SK-N-SH treated with all-trans-retinoic acid at 6 μM for 48 hours (cell line): ENCODE measurements around the gene MUC20.
"Not testable (repeated sequence)": the region's sequence is repeated elsewhere in the genome, so short reads cannot be mapped to it uniquely, and the experiment has no call there.

Experiments used
- ARNTL ChIP-seq: fragments of 450-650 bp; formaldehyde crosslinking; IDR thresholded peaks from 2 replicates; pipeline ENCODE4 v1.5.0; 2020; ENCODE audit warnings: low read depth, mild to moderate bottlenecking, moderate library complexity, borderline replicate concordance
- ESRRG ChIP-seq: fragments of 250-450 bp; sonication (Bioruptor Pico); IDR thresholded peaks from 2 replicates; pipeline ENCODE4 v1.6.1; 2021; ENCODE audit warnings: mild to moderate bottlenecking
- ISL1 ChIP-seq: fragments of 250-450 bp; sonication (Bioruptor Pico); IDR thresholded peaks from 2 replicates; pipeline ENCODE4 v2.1.2; 2022; ENCODE audit warnings: mild to moderate bottlenecking, moderate library complexity
- PPARA ChIP-seq: fragments of 250-450 bp; sonication (Bioruptor Pico); IDR thresholded peaks from 2 replicates; pipeline ENCODE4 v1.5.0; 2020; ENCODE audit warnings: mild to moderate bottlenecking, borderline replicate concordance
- RARB ChIP-seq: fragments of 250-450 bp; sonication (Bioruptor Pico); IDR thresholded peaks from 2 replicates; pipeline ENCODE4 v1.8.0; 2021; ENCODE audit warnings: mild to moderate bottlenecking, moderate library complexity
- TOX ChIP-seq: fragments of 250-450 bp; sonication (Bioruptor Pico); IDR thresholded peaks from 2 replicates; pipeline ENCODE4 v1.8.0; 2021; ENCODE audit warnings: mild to moderate bottlenecking, moderate library complexity, borderline replicate concordance
- ZFP30 ChIP-seq: fragments of 450-650 bp; formaldehyde crosslinking; IDR thresholded peaks from 2 replicates; pipeline ENCODE4 v1.5.0; 2022; ENCODE audit warnings: mild to moderate bottlenecking, moderate library complexity
- ZNF70 ChIP-seq: fragments of 450-650 bp; formaldehyde crosslinking; IDR thresholded peaks from 2 replicates; pipeline ENCODE4 v1.5.0; 2020; ENCODE audit warnings: mild to moderate bottlenecking, moderate library complexity
- ZNF8 ChIP-seq: fragments of 450-650 bp; formaldehyde crosslinking; IDR thresholded peaks from 2 replicates; pipeline ENCODE4 v1.5.0; 2020; ENCODE audit warnings: mild to moderate bottlenecking, moderate library complexity
- TF ChIP-seq, protein P1 (sequence below): fragments of 250-450 bp; sonication (Bioruptor Pico); IDR thresholded peaks from 2 replicates; pipeline ENCODE4 v1.5.1; 2021; ENCODE audit warnings: mild to moderate bottlenecking, moderate library complexity
- TF ChIP-seq, protein P2 (sequence below): fragments of 250-450 bp; sonication (Bioruptor Pico); IDR thresholded peaks from 2 replicates; pipeline ENCODE4 v1.5.0; 2020; ENCODE audit warnings: mild to moderate bottlenecking, moderate library complexity
- TF ChIP-seq, protein P3 (sequence below): fragments of 250-450 bp; sonication (Bioruptor Pico); IDR thresholded peaks from 2 replicates; pipeline ENCODE4 v1.8.0; 2021; ENCODE audit warnings: low read depth, mild to moderate bottlenecking, moderate library complexity, borderline replicate concordance
- TF ChIP-seq, protein P4 (sequence below): fragments of 250-450 bp; sonication (Bioruptor Pico); IDR thresholded peaks from 2 replicates; pipeline ENCODE4 v1.8.0; 2020; ENCODE audit warnings: mild to moderate bottlenecking, moderate library complexity, borderline replicate concordance

DNA sequence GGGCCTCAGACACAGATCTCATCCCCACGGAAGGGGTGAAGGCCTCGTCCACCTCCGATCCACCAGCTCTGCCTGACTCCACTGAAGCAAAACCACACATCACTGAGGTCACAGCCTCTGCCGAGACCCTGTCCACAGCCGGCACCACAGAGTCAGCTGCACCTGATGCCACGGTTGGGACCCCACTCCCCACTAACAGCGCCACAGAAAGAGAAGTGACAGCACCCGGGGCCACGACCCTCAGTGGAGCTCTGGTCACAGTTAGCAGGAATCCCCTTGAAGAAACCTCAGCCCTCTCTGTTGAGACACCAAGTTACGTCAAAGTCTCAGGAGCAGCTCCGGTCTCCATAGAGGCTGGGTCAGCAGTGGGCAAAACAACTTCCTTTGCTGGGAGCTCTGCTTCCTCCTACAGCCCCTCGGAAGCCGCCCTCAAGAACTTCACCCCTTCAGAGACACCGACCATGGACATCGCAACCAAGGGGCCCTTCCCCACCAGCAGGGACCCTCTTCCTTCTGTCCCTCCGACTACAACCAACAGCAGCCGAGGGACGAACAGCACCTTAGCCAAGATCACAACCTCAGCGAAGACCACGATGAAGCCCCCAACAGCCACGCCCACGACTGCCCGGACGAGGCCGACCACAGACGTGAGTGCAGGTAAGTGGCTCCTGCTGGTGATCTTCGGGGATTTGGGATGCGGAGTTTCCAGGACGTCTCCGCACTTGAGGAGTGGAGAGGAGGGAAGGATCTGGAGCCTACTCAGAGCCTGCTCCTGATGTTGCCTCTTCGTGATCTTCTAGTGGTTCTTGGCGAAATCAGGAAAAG is 5.3 kb downstream of the MUC20 start:
- TF ChIP-seq PPARA (CRISPR knock-in tag); ZNF70 (CRISPR knock-in tag); ZNF8; ISL1 (CRISPR knock-in tag); ZFP30 (CRISPR knock-in tag); TOX; ESRRG (CRISPR knock-in tag); RARB (CRISPR knock-in tag); ARNTL (CRISPR knock-in tag): not testable (repeated sequence)
- TF ChIP-seq, protein P1, sequence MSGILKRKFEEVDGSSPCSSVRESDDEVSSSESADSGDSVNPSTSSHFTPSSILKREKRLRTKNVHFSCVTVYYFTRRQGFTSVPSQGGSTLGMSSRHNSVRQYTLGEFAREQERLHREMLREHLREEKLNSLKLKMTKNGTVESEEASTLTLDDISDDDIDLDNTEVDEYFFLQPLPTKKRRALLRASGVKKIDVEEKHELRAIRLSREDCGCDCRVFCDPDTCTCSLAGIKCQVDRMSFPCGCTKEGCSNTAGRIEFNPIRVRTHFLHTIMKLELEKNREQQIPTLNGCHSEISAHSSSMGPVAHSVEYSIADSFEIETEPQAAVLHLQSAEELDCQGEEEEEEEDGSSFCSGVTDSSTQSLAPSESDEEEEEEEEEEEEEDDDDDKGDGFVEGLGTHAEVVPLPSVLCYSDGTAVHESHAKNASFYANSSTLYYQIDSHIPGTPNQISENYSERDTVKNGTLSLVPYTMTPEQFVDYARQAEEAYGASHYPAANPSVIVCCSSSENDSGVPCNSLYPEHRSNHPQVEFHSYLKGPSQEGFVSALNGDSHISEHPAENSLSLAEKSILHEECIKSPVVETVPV, result not testable (repeated sequence)
- TF ChIP-seq, protein P2, sequence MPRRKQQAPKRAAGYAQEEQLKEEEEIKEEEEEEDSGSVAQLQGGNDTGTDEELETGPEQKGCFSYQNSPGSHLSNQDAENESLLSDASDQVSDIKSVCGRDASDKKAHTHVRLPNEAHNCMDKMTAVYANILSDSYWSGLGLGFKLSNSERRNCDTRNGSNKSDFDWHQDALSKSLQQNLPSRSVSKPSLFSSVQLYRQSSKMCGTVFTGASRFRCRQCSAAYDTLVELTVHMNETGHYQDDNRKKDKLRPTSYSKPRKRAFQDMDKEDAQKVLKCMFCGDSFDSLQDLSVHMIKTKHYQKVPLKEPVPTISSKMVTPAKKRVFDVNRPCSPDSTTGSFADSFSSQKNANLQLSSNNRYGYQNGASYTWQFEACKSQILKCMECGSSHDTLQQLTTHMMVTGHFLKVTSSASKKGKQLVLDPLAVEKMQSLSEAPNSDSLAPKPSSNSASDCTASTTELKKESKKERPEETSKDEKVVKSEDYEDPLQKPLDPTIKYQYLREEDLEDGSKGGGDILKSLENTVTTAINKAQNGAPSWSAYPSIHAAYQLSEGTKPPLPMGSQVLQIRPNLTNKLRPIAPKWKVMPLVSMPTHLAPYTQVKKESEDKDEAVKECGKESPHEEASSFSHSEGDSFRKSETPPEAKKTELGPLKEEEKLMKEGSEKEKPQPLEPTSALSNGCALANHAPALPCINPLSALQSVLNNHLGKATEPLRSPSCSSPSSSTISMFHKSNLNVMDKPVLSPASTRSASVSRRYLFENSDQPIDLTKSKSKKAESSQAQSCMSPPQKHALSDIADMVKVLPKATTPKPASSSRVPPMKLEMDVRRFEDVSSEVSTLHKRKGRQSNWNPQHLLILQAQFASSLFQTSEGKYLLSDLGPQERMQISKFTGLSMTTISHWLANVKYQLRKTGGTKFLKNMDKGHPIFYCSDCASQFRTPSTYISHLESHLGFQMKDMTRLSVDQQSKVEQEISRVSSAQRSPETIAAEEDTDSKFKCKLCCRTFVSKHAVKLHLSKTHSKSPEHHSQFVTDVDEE (CRISPR knock-in tag), result not testable (repeated sequence)
- TF ChIP-seq, protein P3, sequence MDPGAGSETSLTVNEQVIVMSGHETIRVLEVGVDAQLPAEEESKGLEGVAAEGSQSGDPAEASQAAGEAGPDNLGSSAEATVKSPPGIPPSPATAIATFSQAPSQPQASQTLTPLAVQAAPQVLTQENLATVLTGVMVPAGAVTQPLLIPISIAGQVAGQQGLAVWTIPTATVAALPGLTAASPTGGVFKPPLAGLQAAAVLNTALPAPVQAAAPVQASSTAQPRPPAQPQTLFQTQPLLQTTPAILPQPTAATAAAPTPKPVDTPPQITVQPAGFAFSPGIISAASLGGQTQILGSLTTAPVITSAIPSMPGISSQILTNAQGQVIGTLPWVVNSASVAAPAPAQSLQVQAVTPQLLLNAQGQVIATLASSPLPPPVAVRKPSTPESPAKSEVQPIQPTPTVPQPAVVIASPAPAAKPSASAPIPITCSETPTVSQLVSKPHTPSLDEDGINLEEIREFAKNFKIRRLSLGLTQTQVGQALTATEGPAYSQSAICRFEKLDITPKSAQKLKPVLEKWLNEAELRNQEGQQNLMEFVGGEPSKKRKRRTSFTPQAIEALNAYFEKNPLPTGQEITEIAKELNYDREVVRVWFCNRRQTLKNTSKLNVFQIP (CRISPR knock-in tag), result not testable (repeated sequence)
- TF ChIP-seq, protein P4, sequence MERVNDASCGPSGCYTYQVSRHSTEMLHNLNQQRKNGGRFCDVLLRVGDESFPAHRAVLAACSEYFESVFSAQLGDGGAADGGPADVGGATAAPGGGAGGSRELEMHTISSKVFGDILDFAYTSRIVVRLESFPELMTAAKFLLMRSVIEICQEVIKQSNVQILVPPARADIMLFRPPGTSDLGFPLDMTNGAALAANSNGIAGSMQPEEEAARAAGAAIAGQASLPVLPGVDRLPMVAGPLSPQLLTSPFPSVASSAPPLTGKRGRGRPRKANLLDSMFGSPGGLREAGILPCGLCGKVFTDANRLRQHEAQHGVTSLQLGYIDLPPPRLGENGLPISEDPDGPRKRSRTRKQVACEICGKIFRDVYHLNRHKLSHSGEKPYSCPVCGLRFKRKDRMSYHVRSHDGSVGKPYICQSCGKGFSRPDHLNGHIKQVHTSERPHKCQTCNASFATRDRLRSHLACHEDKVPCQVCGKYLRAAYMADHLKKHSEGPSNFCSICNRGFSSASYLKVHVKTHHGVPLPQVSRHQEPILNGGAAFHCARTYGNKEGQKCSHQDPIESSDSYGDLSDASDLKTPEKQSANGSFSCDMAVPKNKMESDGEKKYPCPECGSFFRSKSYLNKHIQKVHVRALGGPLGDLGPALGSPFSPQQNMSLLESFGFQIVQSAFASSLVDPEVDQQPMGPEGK (CRISPR knock-in tag), result not testable (repeated sequence)
